HEK293T (cell line): ENCODE measurements around the gene HAUS5.

Experiments used
- ARNT ChIP-seq: fragments of 450-650 bp; IDR thresholded peaks from 2 replicates; pipeline ENCODE4 v1.6.1; 2017; ENCODE audit warnings: mild to moderate bottlenecking
- BHLHE40 ChIP-seq: fragments of 450-650 bp; IDR thresholded peaks from 2 replicates; pipeline ENCODE4 v1.6.1; 2016; ENCODE audit warnings: mild to moderate bottlenecking, moderate library complexity, borderline replicate concordance
- ELF4 ChIP-seq: fragments of 450-650 bp; IDR thresholded peaks from 2 replicates; pipeline ENCODE4 v1.6.1; 2017; ENCODE audit warnings: antibody characterized with exemption
- FOXM1 ChIP-seq: fragments of 450-650 bp; IDR thresholded peaks from 2 replicates; pipeline ENCODE4 v1.6.1; 2017; ENCODE audit warnings: mild to moderate bottlenecking, borderline replicate concordance
- SP1 ChIP-seq: fragments of 450-650 bp; IDR thresholded peaks from 2 replicates; pipeline ENCODE4 v1.6.1; 2017
- TF ChIP-seq, protein P1 (sequence below): fragments of 450-650 bp; IDR thresholded peaks from 2 replicates; pipeline ENCODE4 v1.6.1; 2016

DNA sequence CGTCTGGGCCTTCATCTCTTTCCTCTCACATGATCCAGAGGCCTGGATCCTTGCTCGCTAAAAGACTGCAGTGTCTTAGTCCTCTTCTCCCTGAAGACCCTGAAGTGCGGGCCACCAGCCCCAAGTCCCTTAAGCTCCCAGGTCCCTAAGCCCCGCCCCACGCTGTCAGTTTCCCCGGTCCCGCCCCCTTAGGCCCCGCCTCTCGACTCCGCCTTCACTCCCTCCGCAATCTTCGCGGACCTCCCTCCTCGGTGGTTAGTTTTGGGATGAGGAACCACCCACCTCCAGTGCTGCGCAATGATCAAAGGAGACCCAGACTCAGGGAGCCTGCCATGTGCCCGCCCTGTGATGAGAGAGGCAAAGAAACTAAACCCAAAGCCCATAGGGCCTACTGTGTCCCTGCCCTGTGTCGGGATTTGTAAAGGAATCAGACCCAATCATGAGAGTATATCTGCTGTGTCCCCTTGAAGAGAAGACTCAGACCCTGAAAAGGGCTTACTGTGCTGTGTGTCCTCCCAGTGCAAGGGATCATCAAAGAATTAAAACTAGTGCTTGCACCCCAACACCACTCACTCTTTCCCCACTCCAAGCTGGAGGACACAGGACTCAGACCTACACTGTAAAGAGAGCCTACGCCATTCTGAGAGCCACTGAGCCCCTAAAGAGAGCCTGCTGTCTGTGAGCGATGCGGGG lies 32.6 kb downstream of the HAUS5 start:
- TF ChIP-seq, protein P1, sequence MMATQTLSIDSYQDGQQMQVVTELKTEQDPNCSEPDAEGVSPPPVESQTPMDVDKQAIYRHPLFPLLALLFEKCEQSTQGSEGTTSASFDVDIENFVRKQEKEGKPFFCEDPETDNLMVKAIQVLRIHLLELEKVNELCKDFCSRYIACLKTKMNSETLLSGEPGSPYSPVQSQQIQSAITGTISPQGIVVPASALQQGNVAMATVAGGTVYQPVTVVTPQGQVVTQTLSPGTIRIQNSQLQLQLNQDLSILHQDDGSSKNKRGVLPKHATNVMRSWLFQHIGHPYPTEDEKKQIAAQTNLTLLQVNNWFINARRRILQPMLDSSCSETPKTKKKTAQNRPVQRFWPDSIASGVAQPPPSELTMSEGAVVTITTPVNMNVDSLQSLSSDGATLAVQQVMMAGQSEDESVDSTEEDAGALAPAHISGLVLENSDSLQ: peak; percentile 67
- TF ChIP-seq FOXM1 (no peak), ELF4 (no peak), ARNT (no peak), BHLHE40 (no peak), SP1 (no peak)
